Hypothalamus (tissue), 51 donors: Measurements from ENCODE around the gene ETFA.
"Not testable (repeated sequence)": the region's sequence is repeated elsewhere in the genome, so short reads cannot be mapped to it uniquely, and the experiment has no call there.

Experiments
- DNase-seq, 51 donors: peaks; one replicate each; lab custom pipeline; 2025; lab: John Stamatoyannopoulos, UW

ETFA gene

GRCh38 chr15:76327191-76328105 lies 16.2 kb upstream of the ETFA start:
- no peak for DNase-seq

GRCh38 chr15:76325704-76326103 lies 14.4 kb upstream of the ETFA start:
- DNase-seq = no peak

- no peak for DNase-seq
Measured at GRCh38 chr15:76324066-76324465, 12.8 kb upstream of the ETFA start.

- no peak for DNase-seq
Measured at GRCh38 chr15:76321602-76322001, 10.3 kb upstream of the ETFA start.

- DNase-seq = no peak
Measured at GRCh38 chr15:76321171-76321570, 9.9 kb upstream of the ETFA start.

GRCh38 chr15:76320012-76320411 lies 8.7 kb upstream of the ETFA start:
- no peak for DNase-seq

- DNase-seq = no peak
Measured at GRCh38 chr15:76313731-76314130, 2.5 kb upstream of the ETFA start.

GRCh38 chr15:76313175-76313567 lies 1.9 kb upstream of the ETFA start:
- DNase-seq = not testable (repeated sequence)

GRCh38 chr15:76312540-76313174 lies 1.4 kb upstream of the ETFA start:
- DNase-seq = no peak

GRCh38 chr15:76310475-76311099 lies 682 bp downstream of the ETFA start:
- DNase-seq = peak in 11 of 51 donors; percentile 15 to 57 (median 40)

- DNase-seq = no peak
Measured at GRCh38 chr15:76309601-76310330, 1.5 kb downstream of the ETFA start.

- DNase-seq = no peak
Measured at GRCh38 chr15:76303909-76304308, 7.4 kb downstream of the ETFA start.

GRCh38 chr15:76299786-76300185 lies 11.5 kb downstream of the ETFA start:
- no peak for DNase-seq

- DNase-seq = no peak
Measured at GRCh38 chr15:76298986-76299385, 12.3 kb downstream of the ETFA start.

- not testable (repeated sequence) for DNase-seq
Measured at GRCh38 chr15:76297951-76298350, 13.3 kb downstream of the ETFA start.

- DNase-seq = no peak
Measured at GRCh38 chr15:76296849-76297248, 14.4 kb downstream of the ETFA start.

GRCh38 chr15:76294463-76294862 lies 16.8 kb downstream of the ETFA start:
- DNase-seq = not testable (repeated sequence)

- DNase-seq = no peak
Measured at GRCh38 chr15:76293361-76293760, 17.9 kb downstream of the ETFA start.

- DNase-seq = no peak
Measured at GRCh38 chr15:76289582-76289981, 21.7 kb downstream of the ETFA start.

GRCh38 chr15:76286271-76286879 lies 24.9 kb downstream of the ETFA start:
- no peak for DNase-seq
